GM19023 (cell line): ENCODE measurements around the gene NAGPA.

Experiments
- ATAC-seq: cut with Tn5 transposase; IDR thresholded peaks from one replicate; pipeline ENCODE4 v1.9.1; 2021; ENCODE audit warnings: mild to moderate bottlenecking, moderate library complexity; ENCODE audit not compliant: unreplicated experiment

The NAGPA gene

GRCh38 chr16:5004311-5004710, 29.4 kb downstream of the NAGPA start:
- no peak for ATAC-seq

- ATAC-seq, result no peak
These were observed 29.9 kb downstream of the NAGPA start for GRCh38 chr16:5003828-5004227.

- no peak for ATAC-seq
These were observed 30.5 kb downstream of the NAGPA start for GRCh38 chr16:5003211-5003610.

GRCh38 chr16:5002699-5003143, 31.0 kb downstream of the NAGPA start:
- ATAC-seq, result no peak

- no peak for ATAC-seq
These were observed 31.7 kb downstream of the NAGPA start for GRCh38 chr16:5001986-5002385.

GRCh38 chr16:5001571-5001970, 32.2 kb downstream of the NAGPA start:
- ATAC-seq, result no peak

- no peak for ATAC-seq
These were observed 33.1 kb downstream of the NAGPA start for GRCh38 chr16:5000573-5001001.

- ATAC-seq, result no peak
These were observed 38.9 kb downstream of the NAGPA start for GRCh38 chr16:4994719-4995434.

GRCh38 chr16:4991754-4992153, 42.0 kb downstream of the NAGPA start:
- ATAC-seq, result no peak

GRCh38 chr16:4990415-4990814, 43.3 kb downstream of the NAGPA start:
- no peak for ATAC-seq

- ATAC-seq, result no peak
These were observed 44.2 kb downstream of the NAGPA start for GRCh38 chr16:4989391-4990006.

GRCh38 chr16:4988647-4989046, 45.1 kb downstream of the NAGPA start:
- no peak for ATAC-seq

- ATAC-seq, result no peak
These were observed 46.0 kb downstream of the NAGPA start for GRCh38 chr16:4987580-4988374.

- no peak for ATAC-seq
These were observed 46.5 kb downstream of the NAGPA start for GRCh38 chr16:4987250-4987579.

- no peak for ATAC-seq
These were observed 49.4 kb downstream of the NAGPA start for GRCh38 chr16:4984174-4984990.

- ATAC-seq, result no peak
These were observed 51.5 kb downstream of the NAGPA start for GRCh38 chr16:4982056-4982867.

GRCh38 chr16:4981473-4981872, 52.3 kb downstream of the NAGPA start:
- ATAC-seq, result no peak

- no peak for ATAC-seq
These were observed 53.0 kb downstream of the NAGPA start for GRCh38 chr16:4980691-4981090.

- no peak for ATAC-seq
These were observed 53.7 kb downstream of the NAGPA start for GRCh38 chr16:4979736-4980660.
